SKM-1 (cell line): Measurements from ENCODE around the gene GGT6.

Experiments used
- DNase-seq: peaks from one replicate; lab custom pipeline; 2025; ENCODE audit not compliant: unreplicated experiment; lab: John Stamatoyannopoulos, UW

Gene GGT6

DNA sequence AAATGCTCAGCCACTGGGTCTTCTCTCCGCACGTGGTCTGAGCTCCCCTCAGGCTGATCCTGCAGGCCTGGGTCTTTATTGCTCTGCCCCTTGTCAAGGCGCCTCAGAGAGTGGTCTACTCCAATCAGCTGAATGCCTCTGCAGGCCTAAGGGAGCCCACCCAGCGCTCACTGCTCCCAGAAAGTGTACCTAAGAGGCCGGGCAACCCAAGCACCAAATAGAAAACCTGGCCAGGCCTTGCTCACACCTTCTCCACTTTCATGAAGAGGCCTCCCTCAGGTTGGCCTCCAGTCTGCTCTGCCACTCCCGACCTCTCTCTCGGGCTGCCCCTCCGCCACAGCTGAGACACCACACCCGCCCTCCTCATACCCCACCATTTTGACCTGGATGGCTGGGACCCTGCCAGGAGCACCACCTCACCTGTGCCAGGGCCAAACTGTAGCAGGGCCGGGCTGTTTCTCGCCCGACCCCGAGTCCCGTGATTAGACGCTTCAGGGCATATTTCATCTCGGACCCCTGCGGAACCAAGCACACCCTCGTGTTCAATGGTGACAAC lies 5.9 kb downstream of the GGT6 start:
- DNase-seq = no peak

DNA sequence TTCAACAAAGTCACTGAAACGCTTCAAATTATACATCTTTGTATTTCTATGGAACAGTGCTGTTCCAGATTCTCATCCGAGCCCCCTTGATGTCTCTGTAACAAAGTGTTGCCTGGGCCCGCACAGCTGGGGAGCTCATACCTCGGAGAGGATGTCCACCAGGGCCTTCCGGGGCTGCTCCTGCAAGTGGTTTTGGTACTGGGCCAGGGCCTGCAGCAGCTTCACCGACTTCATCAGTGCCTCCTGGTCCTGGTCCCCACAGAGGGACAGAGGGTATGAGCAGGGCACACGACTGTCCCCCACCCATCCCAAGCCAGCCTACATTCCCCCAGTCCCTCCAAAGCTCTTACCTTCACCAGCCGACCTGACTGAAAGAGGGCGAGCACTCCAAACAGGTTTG lies 6.7 kb downstream of the GGT6 start:
- DNase-seq = no peak

DNA sequence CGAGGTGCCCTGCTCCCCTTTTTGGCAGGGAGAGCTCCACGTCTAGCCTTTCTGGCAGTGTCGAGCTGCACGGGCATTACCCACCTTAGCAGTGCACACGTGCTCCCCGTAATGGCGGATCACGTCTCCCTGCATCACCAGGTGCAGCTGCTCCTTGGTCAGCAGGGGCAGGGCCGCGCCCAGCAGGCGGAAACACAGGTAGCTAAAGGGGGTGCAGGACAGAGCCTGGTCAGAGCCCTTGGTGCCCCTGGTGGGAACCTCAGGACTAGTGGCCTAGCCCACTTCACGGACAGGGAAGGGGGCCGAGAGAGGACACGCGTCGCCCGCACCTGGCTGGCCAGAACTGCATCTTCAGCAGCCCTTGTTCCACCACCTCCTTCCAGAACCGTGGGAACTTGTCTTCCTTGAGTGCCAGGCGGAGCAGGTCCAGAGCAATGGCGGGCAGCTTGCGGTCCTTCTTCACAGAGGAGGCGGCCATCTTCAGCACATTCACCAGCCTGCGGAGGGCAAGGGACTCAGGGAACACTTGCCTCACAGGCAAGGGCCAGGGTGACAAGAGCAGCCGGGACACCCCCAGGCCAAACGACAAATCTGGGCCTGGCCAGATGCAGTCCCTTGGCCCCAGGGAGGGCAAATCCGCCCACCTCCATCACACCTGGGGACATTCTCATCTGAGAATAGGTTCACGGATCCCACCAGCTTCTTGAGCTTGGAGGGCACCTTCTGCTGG lies 8.4 kb downstream of the GGT6 start:
- DNase-seq = no peak

DNA sequence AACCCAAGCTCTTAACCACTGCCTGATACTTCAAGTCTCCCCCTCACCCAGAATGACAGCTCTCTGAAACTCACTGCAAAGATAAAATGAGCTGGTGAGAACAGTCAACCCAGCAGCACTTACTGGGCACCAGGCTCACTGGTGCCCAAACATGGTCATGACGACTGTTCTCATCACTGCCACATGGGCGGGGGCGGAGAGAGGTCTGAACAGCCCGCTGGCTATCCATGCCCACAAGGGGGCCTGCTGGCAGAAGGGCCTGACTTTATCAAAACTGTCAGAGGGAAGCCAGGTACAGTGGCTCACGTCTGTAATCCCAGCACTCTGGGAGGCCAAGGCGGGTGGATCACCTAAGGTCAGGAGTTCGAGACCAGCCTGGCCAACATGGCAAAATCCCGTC lies 9.2 kb downstream of the GGT6 start:
- no peak for DNase-seq

DNA sequence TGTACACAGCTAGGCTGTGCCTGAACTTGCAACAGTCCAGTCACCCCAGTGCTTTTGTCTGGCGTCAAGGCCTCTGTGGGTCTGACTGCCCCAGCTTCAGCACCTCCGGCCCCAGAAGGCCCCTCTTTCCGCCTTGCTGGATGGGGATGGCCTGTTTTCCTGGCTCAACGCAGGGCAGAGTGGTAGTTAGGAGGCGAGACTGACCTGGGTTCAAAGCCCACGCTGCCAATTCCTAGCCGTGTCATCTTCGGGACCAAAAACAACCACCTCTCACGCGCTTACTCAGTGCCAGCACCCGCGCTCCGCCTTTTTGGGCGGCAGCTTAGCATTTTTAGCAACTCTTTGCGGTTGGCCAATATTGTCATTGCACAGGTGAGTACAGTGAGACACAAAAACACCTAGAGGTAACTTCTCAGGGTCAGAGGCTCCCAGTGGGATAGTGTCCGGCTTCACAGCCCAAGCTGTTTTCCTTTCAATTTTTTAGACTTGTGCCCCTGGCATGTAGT lies 9.8 kb downstream of the GGT6 start:
- DNase-seq = no peak

DNA sequence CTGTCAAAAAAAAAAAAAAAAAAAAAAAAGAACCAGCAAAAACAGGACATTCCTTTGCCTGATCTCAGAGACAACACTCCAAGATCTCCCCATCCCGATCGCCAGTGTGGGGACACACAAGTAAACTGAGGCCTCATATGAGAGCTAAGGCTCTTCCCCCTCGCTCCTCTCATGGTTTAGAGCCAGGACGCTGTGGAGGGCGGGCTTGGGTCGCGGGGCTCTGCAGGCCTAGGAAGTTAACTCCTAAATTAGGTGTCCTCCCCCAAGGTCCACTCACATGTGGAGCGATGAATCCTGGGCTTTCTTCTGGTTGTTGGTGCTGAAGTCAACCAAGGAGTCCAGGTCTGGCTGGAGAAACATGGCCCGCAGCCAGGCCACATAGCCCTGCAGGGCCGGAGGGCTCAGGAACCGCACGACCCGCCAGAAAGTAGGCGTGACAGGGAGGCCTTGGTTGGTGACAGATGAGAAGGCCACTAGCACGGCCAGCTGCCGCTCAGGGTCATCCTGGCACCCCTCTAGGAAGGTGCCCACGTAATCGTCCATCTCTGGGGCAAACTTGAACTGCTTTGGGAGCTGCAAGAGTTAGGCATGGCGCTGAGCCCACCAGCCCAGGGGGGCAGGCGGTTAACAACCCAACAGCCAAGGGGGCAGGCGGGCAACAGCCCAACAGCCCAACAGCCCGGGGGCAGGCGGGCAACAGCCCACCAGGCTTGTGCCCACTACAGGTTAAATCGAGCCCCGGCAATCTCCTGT lies 10.4 kb downstream of the GGT6 start:
- DNase-seq = no peak

DNA sequence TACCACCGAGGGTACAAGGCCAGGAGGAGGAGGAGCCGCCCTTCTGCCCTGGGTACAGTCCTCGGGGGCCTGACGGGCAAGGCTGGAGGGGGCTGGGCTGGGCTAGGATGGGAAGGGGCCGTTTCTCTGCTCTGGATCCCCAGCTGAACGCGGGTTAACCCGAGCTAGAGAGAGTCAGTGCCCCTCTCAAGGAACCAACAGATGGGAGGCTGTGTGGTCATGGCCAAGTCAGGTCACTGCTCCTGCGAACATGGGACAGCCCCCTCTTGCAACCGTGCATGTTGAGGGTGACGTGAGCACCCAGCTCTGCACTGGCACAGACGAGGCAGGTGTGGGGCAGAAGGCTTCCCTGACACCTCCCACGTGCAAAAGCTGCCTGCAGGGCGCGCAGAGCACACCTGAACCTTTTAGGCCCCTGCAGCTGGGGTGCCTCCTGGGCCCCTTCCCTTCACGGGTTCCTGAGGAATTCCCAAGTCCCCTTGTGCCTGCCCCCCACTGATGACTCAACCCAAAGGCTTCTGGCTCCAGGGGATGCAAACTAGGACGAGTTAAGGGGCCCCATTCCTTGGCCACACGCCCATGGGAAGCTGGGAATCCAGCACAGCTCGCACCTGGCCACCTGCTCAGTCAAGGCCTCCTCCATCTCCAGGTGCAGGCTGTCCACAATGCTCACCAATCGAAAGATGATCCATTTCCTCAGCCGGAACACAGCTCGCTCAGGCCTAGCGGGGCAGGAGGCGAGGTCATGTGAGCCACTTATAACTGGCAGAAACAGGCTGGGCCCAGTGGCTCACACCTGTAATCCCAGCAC lies 11.5 kb downstream of the GGT6 start:
- DNase-seq = no peak

DNA sequence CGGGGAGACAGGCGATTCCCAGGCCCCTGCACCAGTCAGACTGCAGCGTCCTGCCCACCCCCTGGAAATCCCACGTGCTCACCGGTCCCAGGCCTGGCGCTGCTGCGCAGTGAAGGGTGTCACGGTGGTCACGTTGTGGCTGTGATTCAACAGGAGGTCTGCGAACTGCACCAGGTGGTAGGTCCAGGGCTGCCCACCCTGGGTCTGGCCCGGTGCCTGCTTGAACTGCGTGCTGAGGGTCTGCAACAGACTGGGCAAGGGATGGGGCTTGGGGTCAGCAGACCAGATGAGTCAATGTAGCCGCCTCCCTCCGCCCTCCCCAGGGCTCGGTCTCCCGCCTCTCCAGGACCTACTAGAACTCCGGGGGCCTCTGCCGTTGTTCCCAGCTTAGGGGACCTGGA lies 12.3 kb downstream of the GGT6 start:
- DNase-seq = no peak

DNA sequence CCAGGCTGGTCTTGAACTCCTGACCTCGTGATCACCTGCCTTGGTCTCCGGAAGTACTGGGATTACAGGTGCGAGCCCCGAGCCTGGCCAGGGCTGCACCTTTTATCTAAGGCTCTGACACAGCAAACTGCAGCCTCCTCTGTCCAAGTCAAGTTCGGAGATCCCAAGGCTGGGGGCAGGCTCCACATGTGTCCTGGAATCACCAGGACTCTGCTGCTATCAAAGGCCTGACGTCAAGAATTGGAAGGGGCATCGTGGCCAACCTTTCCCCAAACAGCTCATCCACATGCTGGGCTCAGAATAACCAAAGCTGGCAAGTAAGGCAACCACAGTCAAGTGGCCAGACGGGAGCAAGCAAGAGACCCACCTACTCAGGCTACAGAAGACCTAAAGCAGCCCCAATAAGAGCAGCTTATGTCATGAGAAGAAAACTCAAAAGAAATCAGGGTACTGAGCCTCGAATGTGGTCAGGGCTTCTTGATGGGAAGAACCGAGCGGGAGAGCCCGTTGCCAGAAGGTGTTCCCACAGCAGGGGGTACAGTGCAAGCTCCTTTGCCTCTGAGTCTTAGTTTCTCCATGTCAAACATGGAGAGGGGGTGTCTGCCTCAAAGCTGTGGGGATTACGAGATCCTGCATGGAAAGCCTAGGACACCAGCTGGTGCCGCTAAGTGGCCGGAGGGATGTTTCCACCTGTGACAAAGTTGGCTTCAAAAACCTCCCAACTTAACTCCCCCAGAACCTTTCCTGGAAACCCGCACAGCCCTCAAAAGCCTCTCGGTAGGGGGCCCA lies 13.1 kb downstream of the GGT6 start:
- DNase-seq = no peak

DNA sequence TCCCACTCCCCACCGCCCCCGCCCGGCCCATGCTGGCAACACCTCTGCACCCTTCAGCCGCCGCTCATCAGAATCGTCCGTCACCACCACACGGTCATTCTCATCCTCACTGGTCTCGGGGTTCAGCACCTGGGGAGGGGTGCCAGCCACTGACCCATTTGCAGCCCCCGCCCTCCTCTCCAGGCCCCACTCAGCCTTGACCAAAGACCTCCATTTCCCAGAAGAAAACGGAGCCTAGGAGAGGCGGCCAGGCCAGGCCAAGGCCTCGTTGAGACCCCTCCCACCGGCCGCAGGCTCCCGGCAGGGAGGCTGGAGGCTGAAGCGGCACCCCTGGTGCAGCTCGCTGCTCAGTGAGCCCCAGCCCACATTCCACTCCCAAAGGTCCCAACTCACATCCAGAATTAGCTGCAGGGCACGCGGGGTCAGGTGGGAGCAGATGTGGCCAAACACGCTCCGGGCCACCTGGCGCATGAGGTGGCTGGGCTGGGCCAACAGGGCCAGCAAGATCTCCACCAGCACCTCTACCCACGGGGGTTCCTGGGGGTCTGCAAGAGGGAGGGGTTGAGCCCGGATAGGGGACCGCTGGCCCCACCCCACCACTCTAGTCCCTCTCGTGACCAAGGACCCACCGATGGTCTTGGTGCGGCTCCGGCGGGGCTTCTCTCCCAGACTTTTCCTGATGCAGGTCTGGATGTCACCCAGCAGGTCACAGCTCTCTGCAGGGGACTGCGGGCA lies 15.0 kb downstream of the GGT6 start:
- DNase-seq = no peak

DNA sequence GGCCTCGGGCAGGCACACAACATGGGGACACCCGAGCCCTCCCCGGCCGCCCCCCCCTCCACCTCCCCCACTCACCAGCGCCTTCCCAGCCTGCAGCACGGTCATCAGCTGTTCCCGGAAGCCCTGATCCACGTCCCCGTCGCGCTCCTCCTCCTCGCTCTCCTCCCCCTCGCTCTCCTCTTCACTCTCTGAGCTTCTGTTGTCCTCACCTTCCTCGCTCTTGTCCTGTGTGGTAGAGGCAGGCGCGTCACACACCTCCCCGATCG lies 15.5 kb downstream of the GGT6 start:
- no peak for DNase-seq

DNA sequence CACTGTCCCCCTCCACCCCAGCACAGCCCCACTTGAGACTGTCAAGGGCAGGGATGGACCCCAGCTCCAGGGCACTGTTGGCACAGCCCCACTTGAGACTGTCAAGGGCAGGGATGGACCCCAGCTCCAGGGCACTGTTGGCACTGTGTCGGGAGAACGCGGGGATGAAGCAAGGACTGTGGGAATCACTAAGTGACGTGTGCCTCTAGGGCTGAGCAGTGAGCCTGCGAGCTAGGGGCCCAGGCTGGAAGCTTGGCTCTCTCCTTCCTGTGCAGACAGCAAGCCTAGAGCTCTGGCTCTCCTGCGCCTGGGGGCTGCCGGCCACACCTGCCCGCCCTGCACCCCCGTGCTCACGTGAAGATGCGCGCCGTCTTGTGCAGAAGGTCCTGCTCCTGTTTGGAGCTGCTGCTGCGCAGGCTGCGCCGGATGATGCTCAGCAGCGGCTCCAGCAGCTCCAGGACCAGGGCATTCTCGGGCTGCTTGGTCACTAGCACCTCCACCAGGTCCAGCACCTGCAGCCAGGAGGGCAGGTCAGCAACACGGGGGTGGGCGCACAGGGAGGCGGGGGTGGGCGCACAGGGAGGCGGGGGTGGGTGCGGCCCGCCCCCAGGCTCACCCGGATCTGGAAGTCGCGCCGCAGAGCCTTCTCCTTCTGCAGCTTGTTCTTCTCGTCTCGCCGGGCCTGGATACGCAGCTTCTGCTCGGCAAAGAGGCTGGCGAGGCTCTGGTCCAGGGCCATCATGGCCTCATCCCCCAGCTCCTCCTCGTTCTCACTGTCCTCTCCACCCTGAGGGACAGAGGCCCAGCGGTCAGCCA lies 16.0 kb downstream of the GGT6 start:
- DNase-seq = no peak

DNA sequence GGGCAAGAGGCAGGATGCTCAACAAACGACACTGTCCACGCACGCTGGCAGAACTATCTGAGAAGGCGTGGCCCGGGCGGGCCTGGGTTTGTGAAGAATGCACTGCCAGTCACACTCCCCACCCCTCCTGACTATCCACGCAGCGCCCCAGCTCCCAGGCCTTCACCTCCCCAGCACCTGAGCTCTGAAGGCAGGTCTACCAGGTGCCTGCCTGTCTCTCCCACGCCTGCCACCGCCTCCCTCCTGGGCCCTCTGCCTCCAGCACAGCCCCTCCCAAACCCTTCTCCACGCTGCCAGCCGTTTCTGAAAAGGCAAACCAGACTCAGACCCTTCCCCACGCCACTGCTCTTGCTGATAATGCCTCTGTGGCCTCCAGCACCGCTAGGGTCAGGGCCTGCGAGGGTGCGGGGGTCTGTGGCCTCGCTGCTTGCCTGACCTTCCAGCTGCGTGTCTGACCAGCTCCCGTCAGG lies 16.8 kb downstream of the GGT6 start:
- DNase-seq = no peak

DNA sequence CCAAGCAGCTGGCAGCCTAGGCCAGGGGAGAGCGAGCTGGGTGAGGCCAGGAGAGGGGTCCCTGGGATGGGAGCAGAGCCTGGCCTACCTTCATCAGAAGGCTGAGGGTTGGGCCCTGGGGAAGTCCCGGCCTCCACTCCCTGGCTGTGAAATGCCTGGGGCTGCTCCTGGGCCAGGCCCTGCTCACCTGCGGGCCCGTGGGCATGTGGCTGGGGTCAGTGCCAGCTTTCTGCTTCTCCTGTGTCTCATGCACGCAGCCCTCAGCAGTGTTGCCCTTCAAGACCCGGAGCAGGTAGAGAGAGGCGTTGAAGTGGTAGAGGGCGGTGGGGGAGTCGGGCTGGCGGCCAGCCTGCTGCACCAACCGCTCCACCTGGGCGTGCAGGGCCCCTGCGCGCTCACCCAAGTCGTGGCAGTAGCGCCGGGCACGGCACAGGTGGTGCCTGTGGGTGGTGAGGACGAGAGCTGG lies 17.6 kb downstream of the GGT6 start:
- no peak for DNase-seq

DNA sequence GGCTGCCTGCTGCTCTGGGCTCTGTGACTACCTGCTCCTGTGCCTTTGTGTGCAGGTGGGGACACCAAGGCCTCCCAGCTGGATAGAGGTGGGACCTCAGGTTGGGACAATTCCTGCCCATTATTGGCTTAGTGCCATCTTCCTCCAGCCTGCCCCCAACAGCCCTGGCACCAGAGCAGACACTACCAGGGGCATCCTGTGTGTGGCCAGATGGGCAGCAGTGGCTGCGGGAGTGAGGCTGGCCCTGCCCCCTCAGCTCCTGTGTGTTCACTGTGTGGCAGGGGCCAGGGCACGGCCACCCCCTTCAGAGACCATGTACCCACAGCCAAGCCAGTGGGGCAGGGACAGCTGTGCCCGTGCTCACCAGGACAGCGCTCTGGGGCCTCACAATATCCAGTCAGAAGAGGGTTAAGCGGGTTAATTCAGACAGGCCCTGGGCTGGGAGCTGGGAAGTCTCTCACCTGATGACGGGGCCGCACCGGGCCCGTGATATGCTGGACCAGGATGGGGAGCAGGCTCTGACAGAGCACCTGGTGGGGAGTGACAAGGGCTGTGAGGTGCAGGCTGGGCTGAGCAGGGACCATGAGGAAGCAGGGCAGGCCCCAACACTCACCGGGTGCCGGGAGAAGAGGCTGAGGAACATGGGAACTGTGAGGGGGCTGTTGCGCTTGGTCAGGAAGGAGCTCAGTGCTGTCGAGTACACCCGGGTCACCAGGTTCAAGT lies 18.2 kb downstream of the GGT6 start:
- DNase-seq = no peak

DNA sequence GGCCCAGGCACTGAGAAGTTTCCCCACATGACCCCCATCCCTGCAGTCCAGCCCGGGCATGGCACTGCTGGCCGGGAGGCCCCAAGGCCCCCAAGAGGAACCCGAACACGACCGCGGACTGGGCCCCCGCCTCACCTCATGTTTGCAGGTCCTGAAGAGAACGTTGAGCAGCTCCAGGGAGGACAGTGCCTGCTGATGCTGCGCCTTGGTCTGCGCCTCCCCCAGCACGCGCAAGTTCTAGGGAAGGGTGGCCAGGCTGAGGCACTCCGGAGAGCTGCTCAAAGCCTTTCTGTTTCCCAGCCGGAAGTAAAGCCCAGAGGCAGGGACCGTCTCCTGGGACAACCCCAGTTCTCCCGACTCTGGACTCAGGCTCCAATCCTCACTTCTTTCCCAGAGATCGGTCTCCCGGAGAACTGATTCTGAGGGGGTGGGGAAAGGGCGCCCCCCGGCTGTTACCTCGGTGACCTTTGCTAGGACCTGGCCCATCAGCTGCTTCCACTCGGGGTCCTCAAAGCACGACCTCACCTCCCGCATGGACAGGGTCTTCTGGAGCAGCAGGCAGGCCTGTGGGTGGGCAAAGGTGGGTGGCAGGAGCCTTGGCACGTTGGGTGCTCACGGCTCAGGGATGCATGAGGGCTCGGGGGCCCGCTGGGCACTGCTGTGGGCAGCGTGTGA lies 18.9 kb downstream of the GGT6 start:
- no peak for DNase-seq

DNA sequence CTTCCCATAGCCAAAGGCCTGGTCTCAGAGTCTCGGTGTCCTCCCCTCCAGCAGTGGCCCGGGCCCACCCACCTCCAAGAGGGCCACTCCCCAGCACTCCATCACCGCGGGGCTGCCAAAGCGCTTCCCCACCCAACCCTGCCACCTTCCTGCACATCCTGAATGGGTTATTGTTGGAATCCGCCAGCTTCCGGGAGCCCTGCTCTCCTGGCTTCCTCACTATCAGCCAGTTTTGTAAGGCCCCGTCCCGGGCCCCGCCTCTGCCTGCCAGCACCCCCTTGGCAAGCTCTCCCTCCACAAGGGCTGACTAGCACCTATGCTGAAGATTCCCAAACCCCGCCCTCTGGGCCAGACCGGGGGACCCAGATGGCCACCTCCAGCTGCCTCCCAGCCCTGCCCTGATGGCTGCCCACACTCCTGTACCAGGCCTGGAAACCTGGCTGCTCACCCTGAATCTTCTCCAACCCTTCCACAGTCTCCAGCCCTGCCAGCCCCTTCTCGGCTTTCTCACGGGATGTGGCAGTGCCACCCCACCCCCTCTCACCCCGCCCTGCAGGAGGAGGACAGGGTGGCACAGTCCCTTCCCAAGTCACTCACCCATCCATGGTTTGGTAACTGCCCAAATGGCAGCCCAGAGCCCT lies 19.6 kb downstream of the GGT6 start:
- DNase-seq = no peak
